Tibial artery (tissue), 4 donors: ENCODE data around the gene RBP5.

Source experiments
- DNase-seq, 2 donors: peaks; one replicate each; pipeline ENCODE4 v3.0.0-alpha.2; 2019
- H3K27ac ChIP-seq, 2 donors: fragments of 200-600 bp; sonication (generic) in 1 of 2; 1 replicate in 1 of 2; 2 replicates in 1 of 2; pipeline ENCODE4 v1.5.1; 2018 to 2019; ENCODE audit warnings: mild to moderate bottlenecking in 1 of 2
- H3K27me3 ChIP-seq, 2 donors: fragments of 200-600 bp; sonication (generic) in 1 of 2; one replicate each; pipeline versions ENCODE4 v1.5.1 to v1.6.0; 2016 to 2019
- H3K36me3 ChIP-seq, 3 donors: fragments of 200-600 bp; sonication (generic) in 2 of 3; one replicate each; pipeline ENCODE4 v1.5.1; 2016 to 2019; ENCODE audit warnings: mild to moderate bottlenecking in 2 of 3
- H3K4me1 ChIP-seq, 4 donors: fragments of 200-600 bp; sonication (generic) in 2 of 4; 1 replicate in 3 of 4; 2 replicates in 1 of 4; pipeline ENCODE4 v1.5.1; 2016 to 2019
- H3K4me3 ChIP-seq, 2 donors: fragments of 200-600 bp; sonication (generic) in 1 of 2; 1 replicate in 1 of 2; 2 replicates in 1 of 2; pipeline ENCODE4 v1.5.1; 2018 to 2019; ENCODE audit warnings: mild to moderate bottlenecking in 2 of 2
- H3K9me3 ChIP-seq, 3 donors: fragments of 200-600 bp; sonication (generic) in 1 of 3; one replicate each; pipeline ENCODE4 v1.5.1; 2016 to 2019
- intact Hi-C: fragments of 100-400 bp; cut with DNase I; formaldehyde crosslinking; loops from one replicate; pipeline ENCODE4 v1.15.0; 2023; ENCODE audit warnings: low total_unique reads
- TF ChIP-seq, protein P1 (sequence below), 2 experiments: fragments of 200-600 bp in 1 of 2; fragments of 450-650 bp in 1 of 2; IDR thresholded peaks; one replicate each; pipeline ENCODE4 v1.5.1; 2017 to 2019; ENCODE audit warnings: antibody characterized with exemption in 2 of 2, mild to moderate bottlenecking in 1 of 2, moderate library complexity in 1 of 2

The RBP5 gene, protein sequence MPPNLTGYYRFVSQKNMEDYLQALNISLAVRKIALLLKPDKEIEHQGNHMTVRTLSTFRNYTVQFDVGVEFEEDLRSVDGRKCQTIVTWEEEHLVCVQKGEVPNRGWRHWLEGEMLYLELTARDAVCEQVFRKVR

DNA sequence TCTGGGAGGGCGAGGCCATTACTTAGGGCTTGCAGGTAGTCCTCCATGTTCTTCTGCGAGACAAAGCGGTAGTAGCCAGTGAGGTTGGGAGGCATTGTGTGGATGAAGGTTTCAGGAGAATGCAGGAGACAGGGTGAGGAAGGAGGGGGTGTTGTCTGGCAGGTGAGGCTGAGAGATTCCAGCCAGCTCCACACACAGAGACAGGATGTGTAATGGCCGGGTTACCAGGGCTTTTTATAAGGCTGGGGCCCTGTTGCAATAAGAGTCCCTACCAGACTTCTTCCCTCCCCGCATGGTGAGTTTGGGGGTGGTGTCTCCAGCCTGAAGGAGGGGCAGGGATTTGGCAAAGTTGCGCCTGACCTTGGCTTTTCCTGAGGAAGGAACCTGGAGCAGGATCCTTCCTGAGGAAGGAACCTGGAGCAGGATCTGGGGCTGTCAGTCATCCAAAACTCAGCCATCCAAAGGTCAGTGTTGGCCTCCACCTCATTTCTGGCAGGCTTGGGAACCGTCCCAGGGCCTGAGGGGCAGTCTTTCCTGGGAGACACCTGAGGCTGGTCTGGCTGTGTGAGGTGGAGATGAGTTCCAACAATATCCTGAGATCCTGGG, at the start of gene RBP5:
RBP5 (minus strand) TSS at position 209 of the 606 bp plus-strand sequence; CDS start at position 95, 114 bp downstream.
- peak within 1 kb of the TSS; percentile 76 to 77 for H3K27ac ChIP-seq

DNA sequence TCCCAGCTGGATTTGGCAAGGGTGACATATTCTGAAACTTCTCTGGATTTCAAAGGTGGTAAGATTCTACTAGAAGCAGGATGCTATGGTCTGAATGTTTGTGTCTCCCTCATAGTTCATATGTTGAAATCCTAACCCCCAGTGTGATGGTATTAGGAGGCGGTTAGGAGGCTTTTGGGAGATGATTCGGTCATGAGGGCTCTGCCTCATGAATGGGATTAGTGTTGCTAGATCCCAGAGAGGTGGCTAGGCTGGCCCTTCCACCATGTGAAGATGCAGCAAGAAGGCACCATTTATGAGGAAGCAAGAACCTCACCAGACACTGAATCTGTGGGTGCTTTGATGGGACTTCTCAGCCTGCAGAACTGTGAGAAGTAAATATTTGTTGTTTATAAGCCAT, 49.8 kb upstream of the RBP5 start:
- DNase-seq: no peak
- H3K36me3 ChIP-seq: no peaks in the 10 kb centered on the region
- H3K27me3 ChIP-seq: peaks cover 0 to 25% of the 10 kb centered on the region in 2 donors
- no peaks in the 10 kb centered on the region for H3K4me1 ChIP-seq
- H3K27ac ChIP-seq: no peak overlapping the region
- TF ChIP-seq, protein P1, sequence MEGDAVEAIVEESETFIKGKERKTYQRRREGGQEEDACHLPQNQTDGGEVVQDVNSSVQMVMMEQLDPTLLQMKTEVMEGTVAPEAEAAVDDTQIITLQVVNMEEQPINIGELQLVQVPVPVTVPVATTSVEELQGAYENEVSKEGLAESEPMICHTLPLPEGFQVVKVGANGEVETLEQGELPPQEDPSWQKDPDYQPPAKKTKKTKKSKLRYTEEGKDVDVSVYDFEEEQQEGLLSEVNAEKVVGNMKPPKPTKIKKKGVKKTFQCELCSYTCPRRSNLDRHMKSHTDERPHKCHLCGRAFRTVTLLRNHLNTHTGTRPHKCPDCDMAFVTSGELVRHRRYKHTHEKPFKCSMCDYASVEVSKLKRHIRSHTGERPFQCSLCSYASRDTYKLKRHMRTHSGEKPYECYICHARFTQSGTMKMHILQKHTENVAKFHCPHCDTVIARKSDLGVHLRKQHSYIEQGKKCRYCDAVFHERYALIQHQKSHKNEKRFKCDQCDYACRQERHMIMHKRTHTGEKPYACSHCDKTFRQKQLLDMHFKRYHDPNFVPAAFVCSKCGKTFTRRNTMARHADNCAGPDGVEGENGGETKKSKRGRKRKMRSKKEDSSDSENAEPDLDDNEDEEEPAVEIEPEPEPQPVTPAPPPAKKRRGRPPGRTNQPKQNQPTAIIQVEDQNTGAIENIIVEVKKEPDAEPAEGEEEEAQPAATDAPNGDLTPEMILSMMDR (IDR thresholded peaks at IDR 0.05): no peak
- no peaks in the 10 kb centered on the region for H3K9me3 ChIP-seq
- no peak overlapping the region for H3K4me3 ChIP-seq
- intact Hi-C loops: no loop called here

More for the DNA sequence above, at the start of gene RBP5:
- H3K4me3 ChIP-seq: peak within 1 kb of the TSS; percentile 57
- TF ChIP-seq, protein P1 (IDR thresholded peaks at IDR 0.05): no peak
- H3K36me3 ChIP-seq: no peaks in the 10 kb centered on the region
- no peaks in the 10 kb centered on the region for H3K9me3 ChIP-seq
- intact Hi-C loops: no loop called here
- peaks cover 0 to 27% (median 19%) of the 10 kb centered on the region in 4 donors for H3K4me1 ChIP-seq
- no peak for DNase-seq
- H3K27me3 ChIP-seq: no peaks in the 10 kb centered on the region

DNA sequence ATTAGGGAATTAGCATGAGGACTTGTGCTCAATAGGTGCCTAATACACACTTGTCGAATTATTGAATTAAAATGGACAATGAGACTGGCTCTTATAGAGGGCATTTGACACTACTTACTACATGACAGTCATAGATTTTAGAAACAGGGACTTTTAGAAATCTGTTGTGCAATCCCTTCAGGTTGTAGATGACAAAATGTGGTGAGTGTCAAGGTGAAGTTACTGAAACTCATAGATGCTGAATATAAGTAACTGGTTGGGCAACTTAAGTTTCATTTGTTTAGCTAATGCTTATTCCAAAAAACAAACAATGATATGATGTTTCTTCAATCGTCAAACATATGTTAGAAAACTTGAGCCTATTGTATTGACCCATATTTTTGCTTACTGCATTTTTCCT, 47.9 kb upstream of the RBP5 start:
- Histone ChIP-seq H3K27me3 (peaks cover 0 to 25% of the 10 kb centered on the region in 2 donors), H3K9me3 (no peaks in the 10 kb centered on the region), H3K4me3 (no peak overlapping the region), H3K4me1 (no peaks in the 10 kb centered on the region), H3K27ac (no peak overlapping the region), H3K36me3 (no peaks in the 10 kb centered on the region)
- TF ChIP-seq, protein P1 (IDR thresholded peaks at IDR 0.05): no peak
- no peak for DNase-seq
- intact Hi-C loops: no loop called here

DNA sequence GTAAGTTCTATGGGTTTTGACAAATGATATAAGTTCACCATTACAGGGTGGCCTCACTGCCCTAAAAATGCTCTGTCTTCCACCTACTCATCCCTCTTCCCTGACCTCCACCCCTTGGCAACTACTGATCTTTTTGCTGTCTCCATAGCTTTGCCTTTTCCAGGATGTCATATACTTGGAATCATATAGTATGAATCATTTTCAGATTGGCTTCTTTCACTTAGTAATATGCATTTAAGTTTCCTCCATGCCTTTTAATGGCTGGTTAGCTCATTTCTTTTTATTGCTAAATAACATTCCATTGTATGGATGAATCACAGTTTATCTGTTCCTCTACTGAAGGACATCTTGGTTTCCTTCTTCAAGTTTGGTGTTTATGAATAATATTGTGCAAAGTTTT, 46.8 kb upstream of the RBP5 start:
- Histone ChIP-seq H3K4me1 (no peaks in the 10 kb centered on the region), H3K9me3 (peaks cover 0 to 7% (median 0%) of the 10 kb centered on the region in 3 donors), H3K27me3 (peaks cover 0 to 22% of the 10 kb centered on the region in 2 donors), H3K36me3 (no peaks in the 10 kb centered on the region), H3K27ac (no peak overlapping the region), H3K4me3 (no peak overlapping the region)
- TF ChIP-seq, protein P1 (IDR thresholded peaks at IDR 0.05): no peak
- DNase-seq: no peak
- intact Hi-C loops: no loop called here

DNA sequence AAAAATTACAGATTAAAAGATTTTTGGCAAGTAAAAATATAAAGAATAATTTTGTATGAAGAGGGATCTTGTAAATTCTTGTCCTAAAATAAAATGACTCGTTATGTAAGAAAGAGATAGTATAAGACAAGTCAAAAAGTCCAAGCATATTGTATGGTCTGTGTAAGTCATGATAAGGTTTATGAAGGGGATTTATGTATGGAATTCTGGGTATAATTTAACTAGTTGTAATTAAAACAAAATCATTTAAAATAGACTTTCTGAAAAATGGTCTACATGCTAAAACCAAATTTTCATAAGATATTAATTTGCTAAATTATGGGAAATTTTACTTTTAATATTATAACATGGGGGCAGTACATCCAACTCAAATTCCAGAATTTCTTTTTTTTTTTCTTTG, 43.2 kb upstream of the RBP5 start:
- H3K9me3 ChIP-seq: peaks cover 0 to 11% (median 0%) of the 10 kb centered on the region in 3 donors
- H3K36me3 ChIP-seq: no peaks in the 10 kb centered on the region
- H3K27ac ChIP-seq: no peak overlapping the region
- H3K27me3 ChIP-seq: peaks cover 0 to 9% of the 10 kb centered on the region in 2 donors
- intact Hi-C loops: no loop called here
- H3K4me3 ChIP-seq: no peak overlapping the region
- TF ChIP-seq, protein P1 (IDR thresholded peaks at IDR 0.05): no peak
- H3K4me1 ChIP-seq: no peaks in the 10 kb centered on the region
- no peak for DNase-seq
